HG02678 (cell line): ENCODE measurements around the gene SEC22C.

Experiments
- ATAC-seq: cut with Tn5 transposase; IDR thresholded peaks from one replicate; pipeline ENCODE4 v1.9.1; 2021; ENCODE audit warnings: mild to moderate bottlenecking, moderate library complexity; ENCODE audit not compliant: unreplicated experiment

Gene SEC22C

DNA sequence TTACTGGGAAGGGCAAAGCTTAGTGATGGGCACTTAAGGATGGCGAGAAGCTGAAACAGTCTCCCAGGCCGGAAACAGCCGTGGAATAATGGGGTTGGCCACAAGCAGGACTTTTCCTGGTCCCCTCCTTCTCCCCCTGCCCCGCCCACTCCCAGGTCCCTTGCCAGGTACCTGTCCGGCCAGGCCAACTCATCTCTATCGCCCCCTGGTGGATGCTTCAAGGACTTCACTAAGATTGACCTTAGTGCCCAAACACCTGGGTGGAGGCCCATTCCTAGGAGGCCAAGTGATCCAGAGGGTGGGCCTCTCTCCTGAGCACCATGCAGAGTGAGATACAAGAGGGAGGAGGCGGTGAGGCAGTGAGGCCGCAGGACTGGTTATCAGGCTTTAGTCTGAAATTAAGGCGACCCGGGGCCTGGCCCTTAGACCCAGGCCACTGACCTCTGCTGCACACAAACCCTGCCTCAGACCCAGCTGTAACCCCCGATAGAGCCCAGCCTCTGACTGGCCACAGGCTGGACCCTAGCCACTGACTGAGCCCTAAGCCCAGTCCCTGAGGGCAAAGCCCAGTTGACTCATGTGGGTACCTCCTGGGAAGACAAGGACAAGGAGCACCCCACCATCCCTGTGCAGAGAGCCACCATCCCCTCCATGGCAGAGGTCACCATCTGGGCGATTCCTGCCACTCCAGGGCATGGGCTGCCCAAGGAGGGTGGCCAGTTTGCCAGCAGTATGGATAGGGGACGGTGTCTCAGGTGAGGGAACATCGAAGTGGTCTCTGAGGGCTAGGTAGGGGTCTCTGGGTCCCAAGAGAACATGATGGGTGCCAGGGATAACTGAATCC, 41.7 kb downstream of the SEC22C start:
- ATAC-seq: peak; percentile 57

DNA sequence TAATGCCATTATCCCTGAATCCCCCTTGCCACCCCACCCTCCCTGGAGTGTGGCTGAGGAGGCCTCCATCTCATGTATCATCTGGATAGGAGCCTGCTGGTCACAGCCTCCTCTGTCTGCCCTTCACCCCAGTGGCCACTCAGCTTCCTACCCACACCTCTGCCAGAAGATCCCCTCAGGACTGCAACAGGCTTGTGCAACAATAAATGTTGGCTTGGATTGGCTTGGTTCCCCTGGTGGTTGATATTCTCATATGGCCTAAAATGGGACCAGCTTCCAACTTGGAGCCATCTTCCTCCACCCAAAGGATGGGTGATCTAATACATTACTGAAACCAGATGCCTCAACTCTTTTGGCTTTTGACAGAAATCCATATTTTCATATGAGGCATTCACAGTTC, 44.4 kb downstream of the SEC22C start:
- ATAC-seq: no peak

GRCh38 chr3:42535981-42536784, 45.6 kb downstream of the SEC22C start:
- no peak for ATAC-seq

GRCh38 chr3:42533161-42533897, 48.4 kb downstream of the SEC22C start:
- ATAC-seq: no peak

DNA sequence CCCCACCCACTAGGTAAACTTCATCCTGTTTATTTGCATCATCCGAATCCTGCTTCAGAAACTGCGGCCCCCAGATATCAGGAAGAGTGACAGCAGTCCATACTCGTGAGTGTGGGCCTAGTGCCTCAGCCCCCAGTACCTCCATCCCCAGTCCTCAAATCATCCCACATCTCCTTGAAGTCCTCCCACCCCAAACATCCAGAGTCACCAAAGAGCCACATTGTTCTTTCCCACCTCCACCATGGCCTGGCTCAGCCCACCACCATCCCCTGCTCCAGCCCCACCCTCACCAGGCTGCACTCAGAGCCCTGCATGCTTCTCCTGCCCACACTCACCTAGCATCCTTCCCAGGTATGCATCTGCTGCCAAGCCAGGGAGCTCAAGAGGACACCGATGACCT, 49.5 kb downstream of the SEC22C start:
- no peak for ATAC-seq

GRCh38 chr3:42531470-42531869, 50.3 kb downstream of the SEC22C start:
- ATAC-seq: no peak

- no peak for ATAC-seq
These were observed 51.7 kb downstream of the SEC22C start for GRCh38 chr3:42530073-42530472.

DNA sequence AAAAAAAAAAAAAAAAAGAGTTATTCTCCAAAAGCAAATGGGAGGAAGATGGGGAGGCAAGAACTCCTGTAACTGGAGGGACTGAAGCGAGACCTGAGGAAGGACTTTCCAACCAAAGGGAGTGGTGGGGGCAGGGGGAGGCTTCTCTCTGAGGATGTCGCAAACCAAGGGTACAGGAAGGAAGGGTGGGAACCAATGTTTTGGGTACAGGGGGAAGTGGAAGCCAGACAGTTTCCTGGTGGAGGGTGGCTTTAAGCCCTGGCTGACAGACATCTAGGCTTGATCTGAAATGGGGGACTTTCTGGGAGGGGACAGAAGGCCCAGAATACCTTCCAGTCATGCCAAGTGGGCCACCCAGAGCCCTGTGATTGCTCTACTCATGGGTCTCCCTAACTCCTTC, 52.3 kb downstream of the SEC22C start:
- no peak for ATAC-seq

DNA sequence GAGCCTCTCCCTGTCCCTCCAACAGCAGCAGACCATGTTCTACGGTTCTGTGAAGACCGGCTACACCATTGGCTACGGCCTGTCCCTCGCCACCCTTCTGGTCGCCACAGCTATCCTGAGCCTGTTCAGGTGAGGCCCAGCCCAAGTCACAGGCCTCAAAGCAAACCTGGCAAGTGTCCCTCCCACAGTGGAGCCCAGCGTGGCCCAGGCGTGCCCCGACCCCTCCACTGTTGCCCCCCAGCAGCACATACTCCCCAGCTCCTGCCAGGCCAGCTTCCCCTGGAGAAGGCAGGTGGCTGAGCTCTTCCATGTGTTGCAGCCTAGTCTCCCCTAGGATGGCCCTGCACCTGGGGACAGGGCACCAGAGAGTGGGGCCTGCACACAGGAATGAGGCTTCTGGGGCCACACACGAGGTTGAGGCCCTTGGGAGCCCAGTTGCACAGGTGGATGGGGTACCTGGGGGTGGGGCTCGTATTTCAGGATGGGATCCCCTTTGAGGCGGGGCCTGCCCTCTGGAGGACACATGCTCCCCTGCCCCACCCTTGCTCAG, 54.3 kb downstream of the SEC22C start:
- no peak for ATAC-seq

- ATAC-seq: no peak
These were observed 55.0 kb downstream of the SEC22C start for GRCh38 chr3:42526616-42527367.

DNA sequence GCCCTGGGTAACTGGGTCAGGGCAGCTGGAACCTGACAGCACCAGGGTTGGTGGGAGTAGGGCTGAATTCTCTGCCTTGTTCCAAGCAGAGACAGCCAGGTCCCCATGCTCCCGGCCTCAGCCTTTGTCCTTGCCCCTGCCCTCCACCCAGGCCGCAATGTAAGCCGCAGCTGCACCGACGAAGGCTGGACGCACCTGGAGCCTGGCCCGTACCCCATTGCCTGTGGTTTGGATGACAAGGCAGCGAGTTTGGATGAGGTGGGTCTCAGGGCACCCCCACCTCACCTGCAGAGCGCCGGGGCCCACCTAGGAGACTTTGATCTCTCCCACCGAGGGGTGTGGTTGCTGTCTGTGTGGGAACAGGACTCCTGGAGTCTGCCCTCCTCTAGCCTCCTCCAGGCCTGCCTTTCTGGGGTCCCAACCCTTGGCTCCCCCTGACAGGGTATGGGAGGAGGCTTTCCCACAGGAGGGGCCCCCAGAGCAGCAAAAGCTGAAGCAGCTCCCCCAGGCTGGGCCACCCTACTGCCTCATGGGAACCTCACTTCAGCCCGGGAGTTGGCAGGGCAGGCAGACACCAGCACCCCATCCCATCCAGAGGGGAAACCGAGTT, 55.9 kb downstream of the SEC22C start:
- ATAC-seq: no peak

GRCh38 chr3:42525212-42525611, 56.6 kb downstream of the SEC22C start:
- no peak for ATAC-seq

- no peak for ATAC-seq
These were observed 57.0 kb downstream of the SEC22C start for GRCh38 chr3:42524751-42525150.

DNA sequence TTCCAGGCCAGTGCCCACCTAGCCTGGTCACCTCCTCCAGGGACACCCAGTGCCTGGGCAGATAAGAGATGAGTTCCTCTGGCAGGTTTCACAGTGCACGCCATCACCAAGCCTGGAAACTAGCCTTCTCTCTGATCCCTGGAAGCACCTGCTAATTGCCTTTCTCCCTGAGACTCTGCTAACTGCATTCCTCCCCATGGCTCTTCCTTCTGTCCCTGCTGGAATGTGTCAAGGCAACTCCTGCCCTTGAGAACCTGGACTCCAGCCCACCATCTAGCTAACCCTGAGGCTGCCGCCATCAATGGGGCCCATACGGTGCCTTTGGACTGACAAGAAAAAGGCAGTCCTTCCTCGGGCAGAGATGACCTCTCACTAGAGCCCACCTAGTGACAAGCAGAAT, 60.9 kb downstream of the SEC22C start:
- ATAC-seq: no peak

- no peak for ATAC-seq
These were observed 61.4 kb downstream of the SEC22C start for GRCh38 chr3:42520336-42520735.

DNA sequence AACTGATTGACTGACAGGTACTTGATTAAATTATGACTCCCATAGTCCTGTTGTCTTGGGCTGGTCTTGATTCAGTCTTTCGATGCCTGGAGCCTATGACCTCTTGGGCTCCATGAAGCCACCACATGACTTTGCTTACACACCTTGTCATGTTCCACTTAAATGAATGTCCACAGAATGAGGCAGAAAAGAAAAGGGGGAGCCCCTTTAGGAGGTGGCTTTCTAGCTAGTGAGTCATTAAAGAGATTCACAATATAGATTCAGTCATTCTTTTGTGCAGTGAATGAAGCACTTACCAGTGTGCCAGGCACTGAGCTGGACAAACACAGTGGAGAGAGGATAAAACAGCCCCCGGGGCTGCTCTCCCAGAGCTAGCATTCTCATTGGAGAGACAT, 62.2 kb downstream of the SEC22C start:
- ATAC-seq: no peak

- ATAC-seq: no peak
These were observed 62.8 kb downstream of the SEC22C start for GRCh38 chr3:42518800-42519567.

- ATAC-seq: no peak
These were observed 64.7 kb downstream of the SEC22C start for GRCh38 chr3:42517117-42517516.

GRCh38 chr3:42516443-42516842, 65.3 kb downstream of the SEC22C start:
- no peak for ATAC-seq
